ENCODE measurements around the gene AASDHPPT.
"Not testable (repeated sequence)": the region's sequence is repeated elsewhere in the genome, so short reads cannot be mapped to it uniquely, and the experiment has no call there.

The AASDHPPT gene

GRCh38 chr11:106077609-106078455 is at the start of gene AASDHPPT:
TSS of gene AASDHPPT (plus strand) at chr11:106077662. CDS start at chr11:106077711, 49 bp downstream.
- DNase-seq, result no peak

GRCh38 chr11:106030609-106031008 is 46.9 kb upstream of the AASDHPPT start:
- no peak for DNase-seq

- no peak for DNase-seq
These were observed 46.2 kb upstream of the AASDHPPT start for GRCh38 chr11:106031202-106031810.

GRCh38 chr11:106031936-106032335 is 45.5 kb upstream of the AASDHPPT start:
- no peak for DNase-seq

- no peak for DNase-seq
These were observed 44.6 kb upstream of the AASDHPPT start for GRCh38 chr11:106032861-106033260.

GRCh38 chr11:106043540-106043939 is 33.9 kb upstream of the AASDHPPT start:
- no peak for DNase-seq

- DNase-seq, result no peak
These were observed 29.8 kb upstream of the AASDHPPT start for GRCh38 chr11:106047631-106048030.

- DNase-seq, result no peak
These were observed 27.6 kb upstream of the AASDHPPT start for GRCh38 chr11:106049727-106050476.

GRCh38 chr11:106051103-106051502 is 26.4 kb upstream of the AASDHPPT start:
- DNase-seq, result no peak

GRCh38 chr11:106058377-106058776 is 19.1 kb upstream of the AASDHPPT start:
- not testable (repeated sequence) for DNase-seq

GRCh38 chr11:106059617-106060016 is 17.8 kb upstream of the AASDHPPT start:
- no peak for DNase-seq

GRCh38 chr11:106061249-106061784 is 16.1 kb upstream of the AASDHPPT start:
- no peak for DNase-seq

GRCh38 chr11:106061954-106062949 is 15.2 kb upstream of the AASDHPPT start:
- no peak for DNase-seq

- no peak for DNase-seq
These were observed 14.5 kb upstream of the AASDHPPT start for GRCh38 chr11:106063009-106063408.

- no peak for DNase-seq
These were observed 6.9 kb upstream of the AASDHPPT start for GRCh38 chr11:106070606-106071005.

- no peak for DNase-seq
These were observed 4.7 kb upstream of the AASDHPPT start for GRCh38 chr11:106072804-106073203.

GRCh38 chr11:106076171-106076918 is 1.1 kb upstream of the AASDHPPT start:
- no peak for DNase-seq

GRCh38 chr11:106076919-106077608 is 398 bp upstream of the AASDHPPT start, which contains the start of gene KBTBD3:
TSS of gene KBTBD3 (minus strand) at chr11:106077347. CDS start at chr11:106059097, 18,250 bp downstream.
- peak; percentile 96 to 97 for DNase-seq

- DNase-seq, result no peak
These were observed 4.6 kb downstream of the AASDHPPT start for GRCh38 chr11:106082096-106082495.

- DNase-seq, result no peak
These were observed 8.7 kb downstream of the AASDHPPT start for GRCh38 chr11:106086135-106086534.

Data from stimulated activated CD4-positive, alpha-beta T cell treated with anti-CD3 and anti-CD28 coated beads, Interleukin-2, amount 100 ng/mL, for 24 hours (primary cell).